K562 (cell line): ENCODE measurements around the gene COL5A3. TPM values are rescaled to one million over a fixed set of nuclear protein-coding genes. Genes with fewer than 3 reads are reported as not detected.

Source experiments
- ARID4B ChIP-seq: sonication (generic); formaldehyde crosslinking; IDR thresholded peaks from 2 replicates; pipeline ENCODE4 v1.8.0; 2022; ENCODE audit warnings: mild to moderate bottlenecking, missing genetic modification reagents
- HOMEZ ChIP-seq: fragments of 250-450 bp; sonication (Bioruptor Pico); IDR thresholded peaks from 2 replicates; pipeline ENCODE4 v1.4.0; 2020; ENCODE audit warnings: mild to moderate bottlenecking, moderate library complexity
- HSF4 ChIP-seq: fragments of 250-450 bp; sonication (Bioruptor Pico); IDR thresholded peaks from 2 replicates; pipeline ENCODE4 v2.1.2; 2022; ENCODE audit warnings: mild to moderate bottlenecking, moderate library complexity, borderline replicate concordance
- PTTG1 ChIP-seq: fragments of 450-650 bp; IDR thresholded peaks from 2 replicates; pipeline ENCODE4 v1.6.1; 2016; ENCODE audit warnings: low read depth, mild to moderate bottlenecking, missing genetic modification characterization, missing compliant biosample characterization
- ZFP1 ChIP-seq: fragments of 450-650 bp; formaldehyde crosslinking; IDR thresholded peaks from 2 replicates; pipeline ENCODE4 v1.4.0; 2020; ENCODE audit warnings: mild to moderate bottlenecking, mixed read lengths
- ZNF24 ChIP-seq: fragments of 450-650 bp; IDR thresholded peaks from 2 replicates; pipeline ENCODE4 v1.6.1; 2016
- ZNF282 ChIP-seq: sonication (generic); formaldehyde crosslinking; IDR thresholded peaks from 2 replicates; pipeline ENCODE4 v1.8.1; 2023; ENCODE audit warnings: missing genetic modification reagents
- ZNF324 ChIP-seq: fragments of 250-450 bp; sonication (Bioruptor Pico); IDR thresholded peaks from 2 replicates; pipeline ENCODE4 v1.4.0; 2020; ENCODE audit warnings: mild to moderate bottlenecking
- polyA plus RNA-seq, 8 experiments: library from polyadenylated mRNA; depleted of rRNA in 4 of 8; stranded (reverse) in 5 of 8; unstranded in 3 of 8; fragments of >200 nt; fragmentation: Nextera tagmentation in 2 of 8; fragmentation: Illumina TruSeq in 1 of 8; extraction: Ambion mirVana in 2 of 8; extraction: Trizol in 1 of 8; gene quantifications; 2 replicates each; pipeline versions ENCODE4 v1.2.1 to v1.2.3, GENCODE V29; 2011 to 2014; ENCODE audit warnings: inconsistent platforms in 1 of 8, missing spikeins in 1 of 8
- total RNA-seq, 7 experiments: library from RNA; depleted of rRNA in 6 of 7; stranded (reverse); fragments of >200 nt in 6 of 7; fragmentation: Illumina TruSeq in 2 of 7; extraction: Trizol in 2 of 7; gene quantifications; 2 replicates each; pipeline versions ENCODE4 v1.2.1 to v1.2.3, GENCODE V29; 2011 to 2021; ENCODE audit warnings: low replicate concordance in 1 of 7
- TF ChIP-seq, protein P1 (sequence below): fragments of 250-450 bp; sonication (Bioruptor Pico); IDR thresholded peaks from 2 replicates; pipeline ENCODE4 v1.4.0; 2020
- TF ChIP-seq, protein P2 (sequence below), 2 experiments: fragments of 450-650 bp in 1 of 2; sonication (generic) in 1 of 2; formaldehyde crosslinking; conservative IDR thresholded peaks; 2 replicates each; pipeline versions ENCODE4 v1.4.0 to v1.8.1; 2020 to 2022; ENCODE audit warnings: mild to moderate bottlenecking in 1 of 2, missing genetic modification reagents in 1 of 2

The COL5A3 gene
- total and polyA plus RNA-seq, 9 of the 15 experiments (the other 6 are each of a cell fraction or from before 2014, with no cell fraction given), result 0.01 to 0.02 TPM; not detected in 7

DNA sequence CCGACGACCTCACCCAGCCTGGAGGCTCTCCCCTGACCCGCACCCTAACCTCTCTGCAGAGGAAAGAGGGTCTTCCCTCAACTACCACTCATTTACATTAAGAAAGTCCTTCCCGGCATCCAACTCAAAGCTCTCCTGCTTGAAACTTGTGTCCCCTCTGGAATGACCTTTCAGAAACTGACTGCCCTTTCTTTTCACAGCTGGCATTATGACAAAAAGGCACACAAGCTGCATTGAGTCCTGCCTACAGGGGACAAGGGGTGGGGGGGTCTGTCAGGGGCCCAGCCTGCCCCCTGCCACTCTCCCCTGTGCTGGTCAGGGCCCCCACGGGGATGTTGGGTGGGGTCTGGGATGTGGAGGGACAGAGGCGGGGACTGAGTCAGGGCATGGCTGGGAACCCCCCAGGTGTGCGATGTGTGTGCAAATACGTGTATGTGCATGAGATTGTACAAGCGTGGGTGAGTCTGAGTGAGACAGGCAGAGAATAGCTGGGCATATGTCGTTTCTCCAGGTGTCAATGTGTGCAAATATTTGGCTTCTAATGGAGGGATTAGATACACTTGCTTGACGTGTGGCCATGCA, 2.0 kb downstream of the COL5A3 start (continued):
- TF ChIP-seq, protein P1, sequence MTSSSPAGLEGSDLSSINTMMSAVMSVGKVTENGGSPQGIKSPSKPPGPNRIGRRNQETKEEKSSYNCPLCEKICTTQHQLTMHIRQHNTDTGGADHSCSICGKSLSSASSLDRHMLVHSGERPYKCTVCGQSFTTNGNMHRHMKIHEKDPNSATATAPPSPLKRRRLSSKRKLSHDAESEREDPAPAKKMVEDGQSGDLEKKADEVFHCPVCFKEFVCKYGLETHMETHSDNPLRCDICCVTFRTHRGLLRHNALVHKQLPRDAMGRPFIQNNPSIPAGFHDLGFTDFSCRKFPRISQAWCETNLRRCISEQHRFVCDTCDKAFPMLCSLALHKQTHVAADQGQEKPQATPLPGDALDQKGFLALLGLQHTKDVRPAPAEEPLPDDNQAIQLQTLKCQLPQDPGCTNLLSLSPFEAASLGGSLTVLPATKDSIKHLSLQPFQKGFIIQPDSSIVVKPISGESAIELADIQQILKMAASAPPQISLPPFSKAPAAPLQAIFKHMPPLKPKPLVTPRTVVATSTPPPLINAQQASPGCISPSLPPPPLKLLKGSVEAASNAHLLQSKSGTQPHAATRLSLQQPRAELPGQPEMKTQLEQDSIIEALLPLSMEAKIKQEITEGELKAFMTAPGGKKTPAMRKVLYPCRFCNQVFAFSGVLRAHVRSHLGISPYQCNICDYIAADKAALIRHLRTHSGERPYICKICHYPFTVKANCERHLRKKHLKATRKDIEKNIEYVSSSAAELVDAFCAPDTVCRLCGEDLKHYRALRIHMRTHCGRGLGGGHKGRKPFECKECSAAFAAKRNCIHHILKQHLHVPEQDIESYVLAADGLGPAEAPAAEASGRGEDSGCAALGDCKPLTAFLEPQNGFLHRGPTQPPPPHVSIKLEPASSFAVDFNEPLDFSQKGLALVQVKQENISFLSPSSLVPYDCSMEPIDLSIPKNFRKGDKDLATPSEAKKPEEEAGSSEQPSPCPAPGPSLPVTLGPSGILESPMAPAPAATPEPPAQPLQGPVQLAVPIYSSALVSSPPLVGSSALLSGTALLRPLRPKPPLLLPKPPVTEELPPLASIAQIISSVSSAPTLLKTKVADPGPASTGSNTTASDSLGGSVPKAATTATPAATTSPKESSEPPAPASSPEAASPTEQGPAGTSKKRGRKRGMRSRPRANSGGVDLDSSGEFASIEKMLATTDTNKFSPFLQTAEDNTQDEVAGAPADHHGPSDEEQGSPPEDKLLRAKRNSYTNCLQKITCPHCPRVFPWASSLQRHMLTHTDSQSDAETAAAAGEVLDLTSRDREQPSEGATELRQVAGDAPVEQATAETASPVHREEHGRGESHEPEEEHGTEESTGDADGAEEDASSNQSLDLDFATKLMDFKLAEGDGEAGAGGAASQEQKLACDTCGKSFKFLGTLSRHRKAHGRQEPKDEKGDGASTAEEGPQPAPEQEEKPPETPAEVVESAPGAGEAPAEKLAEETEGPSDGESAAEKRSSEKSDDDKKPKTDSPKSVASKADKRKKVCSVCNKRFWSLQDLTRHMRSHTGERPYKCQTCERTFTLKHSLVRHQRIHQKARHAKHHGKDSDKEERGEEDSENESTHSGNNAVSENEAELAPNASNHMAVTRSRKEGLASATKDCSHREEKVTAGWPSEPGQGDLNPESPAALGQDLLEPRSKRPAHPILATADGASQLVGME (CRISPR knock-in tag), result no peak
- TF ChIP-seq ARID4B (CRISPR knock-in tag), result no peak
- TF ChIP-seq, protein P2, sequence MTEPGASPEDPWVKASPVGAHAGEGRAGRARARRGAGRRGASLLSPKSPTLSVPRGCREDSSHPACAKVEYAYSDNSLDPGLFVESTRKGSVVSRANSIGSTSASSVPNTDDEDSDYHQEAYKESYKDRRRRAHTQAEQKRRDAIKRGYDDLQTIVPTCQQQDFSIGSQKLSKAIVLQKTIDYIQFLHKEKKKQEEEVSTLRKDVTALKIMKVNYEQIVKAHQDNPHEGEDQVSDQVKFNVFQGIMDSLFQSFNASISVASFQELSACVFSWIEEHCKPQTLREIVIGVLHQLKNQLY (CRISPR knock-in tag; conservative IDR thresholded peaks at IDR 0.05), result no peak
- no peak for TF ChIP-seq ZNF282 (CRISPR knock-in tag)
- no peak for TF ChIP-seq ZNF324 (CRISPR knock-in tag)
- TF ChIP-seq ZNF24, result no peak
- no peak for TF ChIP-seq HSF4 (CRISPR knock-in tag)
- no peak for TF ChIP-seq ZFP1 (CRISPR knock-in tag)
- no peak for TF ChIP-seq HOMEZ (CRISPR knock-in tag)
- TF ChIP-seq PTTG1 (tag), result no peak
